ENCODE results near the gene ERCC3. TPM values are rescaled to one million over a fixed set of nuclear protein-coding genes. Genes with fewer than 3 reads are reported as not detected.

Gene ERCC3
- total RNA-seq, 1 donor from 2014 or later, result 40.1 TPM

DNA sequence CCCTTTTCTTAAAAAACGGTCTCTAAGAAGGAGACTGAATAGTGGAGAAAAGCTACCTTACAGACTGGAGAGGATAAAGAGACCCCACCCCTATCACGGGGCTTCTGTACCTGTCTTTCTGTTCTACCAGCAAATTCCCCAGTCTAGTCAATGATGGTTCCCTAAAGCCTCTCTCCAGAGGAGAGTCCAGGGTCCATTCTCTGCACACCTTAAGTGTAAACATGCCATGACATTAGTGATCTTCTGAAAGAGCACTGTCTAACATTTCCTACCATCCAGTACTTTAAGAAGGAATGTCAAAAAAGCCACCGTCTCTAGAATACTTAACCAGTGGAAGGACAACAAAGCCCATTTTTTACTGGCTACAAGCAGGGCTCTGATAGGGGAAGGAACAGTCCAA is 17.0 kb upstream of the ERCC3 start:
- no peak overlapping the region for H3K4me3 ChIP-seq (ENCODE audit: low read depth, low read length)
- TF ChIP-seq, protein P1, sequence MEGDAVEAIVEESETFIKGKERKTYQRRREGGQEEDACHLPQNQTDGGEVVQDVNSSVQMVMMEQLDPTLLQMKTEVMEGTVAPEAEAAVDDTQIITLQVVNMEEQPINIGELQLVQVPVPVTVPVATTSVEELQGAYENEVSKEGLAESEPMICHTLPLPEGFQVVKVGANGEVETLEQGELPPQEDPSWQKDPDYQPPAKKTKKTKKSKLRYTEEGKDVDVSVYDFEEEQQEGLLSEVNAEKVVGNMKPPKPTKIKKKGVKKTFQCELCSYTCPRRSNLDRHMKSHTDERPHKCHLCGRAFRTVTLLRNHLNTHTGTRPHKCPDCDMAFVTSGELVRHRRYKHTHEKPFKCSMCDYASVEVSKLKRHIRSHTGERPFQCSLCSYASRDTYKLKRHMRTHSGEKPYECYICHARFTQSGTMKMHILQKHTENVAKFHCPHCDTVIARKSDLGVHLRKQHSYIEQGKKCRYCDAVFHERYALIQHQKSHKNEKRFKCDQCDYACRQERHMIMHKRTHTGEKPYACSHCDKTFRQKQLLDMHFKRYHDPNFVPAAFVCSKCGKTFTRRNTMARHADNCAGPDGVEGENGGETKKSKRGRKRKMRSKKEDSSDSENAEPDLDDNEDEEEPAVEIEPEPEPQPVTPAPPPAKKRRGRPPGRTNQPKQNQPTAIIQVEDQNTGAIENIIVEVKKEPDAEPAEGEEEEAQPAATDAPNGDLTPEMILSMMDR (conservative IDR thresholded peaks at IDR 0.05; ENCODE audit: low read depth, low read length), result no peak
- no peak for DNase-seq (ENCODE audit: low read depth)

- H3K4me3 ChIP-seq (ENCODE audit: low read depth, low read length), result no peak overlapping the region
- TF ChIP-seq, protein P1 (conservative IDR thresholded peaks at IDR 0.05; ENCODE audit: low read depth, low read length), result no peak
- no peak for DNase-seq (ENCODE audit: low read depth)
Measured at GRCh38 chr2:127309468-127309867, 15.5 kb upstream of the ERCC3 start.

- no peak overlapping the region for H3K4me3 ChIP-seq (ENCODE audit: low read depth, low read length)
- DNase-seq (ENCODE audit: low read depth), result no peak
- TF ChIP-seq, protein P1 (conservative IDR thresholded peaks at IDR 0.05; ENCODE audit: low read depth, low read length), result no peak
Measured at GRCh38 chr2:127308586-127309138, 14.7 kb upstream of the ERCC3 start.

GRCh38 chr2:127305990-127306585 is 12.1 kb upstream of the ERCC3 start:
- TF ChIP-seq, protein P1 (conservative IDR thresholded peaks at IDR 0.05; ENCODE audit: low read depth, low read length), result no peak
- H3K4me3 ChIP-seq (ENCODE audit: low read depth, low read length), result no peak overlapping the region
- no peak for DNase-seq (ENCODE audit: low read depth)

- no peak overlapping the region for H3K4me3 ChIP-seq (ENCODE audit: low read depth, low read length)
- TF ChIP-seq, protein P1 (conservative IDR thresholded peaks at IDR 0.05; ENCODE audit: low read depth, low read length), result no peak
- no peak for DNase-seq (ENCODE audit: low read depth)
Measured at GRCh38 chr2:127302168-127302567, 8.2 kb upstream of the ERCC3 start.

DNA sequence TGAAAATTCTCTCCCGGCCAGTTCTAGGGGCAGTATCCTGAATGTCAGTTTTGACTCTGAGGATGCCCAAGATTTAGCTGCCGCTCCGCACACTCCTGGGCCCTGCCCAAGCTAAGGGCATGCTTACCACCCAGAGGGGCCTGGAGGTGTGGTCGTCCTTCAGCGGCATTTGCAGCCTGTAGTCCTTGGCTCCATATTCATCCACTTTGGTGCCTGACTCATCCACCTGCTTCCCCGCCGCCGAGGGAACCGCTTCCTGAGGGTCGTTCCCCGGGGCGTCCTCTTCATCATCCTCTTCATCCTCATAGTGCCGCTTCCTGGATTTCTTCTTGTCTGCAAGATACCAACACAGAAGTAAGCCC is 577 bp downstream of the ERCC3 start:
- DNase-seq (ENCODE audit: low read depth), result no peak
- H3K4me3 ChIP-seq (ENCODE audit: low read depth, low read length), result peak overlapping the region; percentile 100
- TF ChIP-seq, protein P1 (conservative IDR thresholded peaks at IDR 0.05; ENCODE audit: low read depth, low read length), result no peak

DNA sequence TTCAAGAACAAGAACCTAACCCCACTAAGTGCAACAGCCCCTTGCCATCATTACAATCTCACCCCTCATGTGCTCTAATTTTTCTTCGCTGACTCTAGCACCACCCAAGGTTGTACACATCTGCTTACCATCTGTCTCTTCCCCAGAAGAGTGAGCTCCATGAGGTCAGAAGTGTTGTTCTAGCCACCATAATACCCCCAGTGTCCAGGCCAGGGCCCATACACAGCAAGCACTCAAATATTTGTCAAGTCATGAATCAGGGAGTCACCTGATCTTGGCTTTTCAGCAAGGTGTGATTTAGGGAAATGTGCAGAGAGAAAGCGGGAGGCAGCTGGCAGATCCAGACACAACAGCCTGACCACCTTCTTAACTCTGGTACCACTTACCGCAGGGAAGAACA is 5.7 kb downstream of the ERCC3 start:
- DNase-seq (ENCODE audit: low read depth), result no peak
- H3K4me3 ChIP-seq (ENCODE audit: low read depth, low read length), result no peak overlapping the region
- TF ChIP-seq, protein P1 (conservative IDR thresholded peaks at IDR 0.05; ENCODE audit: low read depth, low read length), result no peak

Measured in epithelial cell of proximal tubule (primary cell).